Measurements from ENCODE around the gene GDI2.

DNA sequence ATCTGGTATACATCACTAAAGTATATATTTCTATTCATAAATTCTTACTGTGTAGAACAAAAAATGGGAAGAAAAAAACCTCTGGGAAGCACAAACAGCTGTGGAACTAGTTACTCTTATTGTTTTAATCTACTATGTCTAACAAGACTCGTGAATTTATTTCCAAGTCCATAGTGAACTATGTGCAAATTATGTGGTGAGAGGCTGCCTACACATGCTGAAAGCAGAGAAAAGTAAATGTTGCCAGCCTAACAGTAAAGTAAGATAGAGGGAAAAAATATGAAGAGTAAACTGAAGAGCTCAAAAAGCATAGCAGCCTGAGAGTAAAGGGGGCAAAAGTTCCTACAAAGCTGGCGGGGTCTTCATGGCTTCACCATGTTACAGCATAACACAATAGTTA lies 3.0 kb downstream of the GDI2 start:
- TF ChIP-seq, protein P1, sequence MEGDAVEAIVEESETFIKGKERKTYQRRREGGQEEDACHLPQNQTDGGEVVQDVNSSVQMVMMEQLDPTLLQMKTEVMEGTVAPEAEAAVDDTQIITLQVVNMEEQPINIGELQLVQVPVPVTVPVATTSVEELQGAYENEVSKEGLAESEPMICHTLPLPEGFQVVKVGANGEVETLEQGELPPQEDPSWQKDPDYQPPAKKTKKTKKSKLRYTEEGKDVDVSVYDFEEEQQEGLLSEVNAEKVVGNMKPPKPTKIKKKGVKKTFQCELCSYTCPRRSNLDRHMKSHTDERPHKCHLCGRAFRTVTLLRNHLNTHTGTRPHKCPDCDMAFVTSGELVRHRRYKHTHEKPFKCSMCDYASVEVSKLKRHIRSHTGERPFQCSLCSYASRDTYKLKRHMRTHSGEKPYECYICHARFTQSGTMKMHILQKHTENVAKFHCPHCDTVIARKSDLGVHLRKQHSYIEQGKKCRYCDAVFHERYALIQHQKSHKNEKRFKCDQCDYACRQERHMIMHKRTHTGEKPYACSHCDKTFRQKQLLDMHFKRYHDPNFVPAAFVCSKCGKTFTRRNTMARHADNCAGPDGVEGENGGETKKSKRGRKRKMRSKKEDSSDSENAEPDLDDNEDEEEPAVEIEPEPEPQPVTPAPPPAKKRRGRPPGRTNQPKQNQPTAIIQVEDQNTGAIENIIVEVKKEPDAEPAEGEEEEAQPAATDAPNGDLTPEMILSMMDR (IDR thresholded peaks at IDR 0.05), result no peak
- TF ChIP-seq POLR2A (IDR thresholded peaks at IDR 0.05) (no peak), EP300 (IDR thresholded peaks at IDR 0.05) (no peak)
